ENCODE measurements around the gene ZNF619.

ZNF619 gene

DNA sequence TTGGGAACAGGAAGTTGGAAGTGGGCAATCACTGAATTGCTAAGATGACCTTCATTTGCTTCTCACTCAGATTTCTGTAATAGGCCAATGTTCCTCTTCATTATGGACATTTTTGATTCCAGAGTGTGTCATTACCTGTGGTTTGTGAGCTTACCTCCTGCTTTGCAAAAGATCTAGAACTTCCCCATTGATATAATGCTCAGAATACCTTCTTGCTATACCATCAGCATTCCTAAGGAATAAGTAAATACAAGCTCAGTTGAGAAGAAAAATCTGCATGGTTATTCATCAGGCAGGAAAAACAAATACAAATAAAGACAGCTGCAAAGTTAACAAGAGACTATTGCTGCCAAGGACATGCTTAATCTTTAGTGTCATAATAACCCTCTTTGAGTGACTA is 25.4 kb upstream of the ZNF619 start:
- in situ Hi-C loops (cut with HindIII; ENCODE audit: low sequenced_read_pairs): no loop called here
- H3K4me3 ChIP-seq (ENCODE audit: low read depth, low read length): no peak overlapping the region
- TF ChIP-seq CTCF (IDR thresholded peaks at IDR 0.05; ENCODE audit: low read depth, low read length, missing control alignments): no peak
- DNase-seq (ENCODE audit: low read depth): no peak

- no peak for DNase-seq (ENCODE audit: low read depth)
- in situ Hi-C loops (cut with HindIII; ENCODE audit: low sequenced_read_pairs): no loop called here
- TF ChIP-seq CTCF (IDR thresholded peaks at IDR 0.05; ENCODE audit: low read depth, low read length, missing control alignments): no peak
- peak overlapping the region; percentile 70 for H3K4me3 ChIP-seq (ENCODE audit: low read depth, low read length)
These were observed 24.9 kb upstream of the ZNF619 start for GRCh38 chr3:40452057-40452456.

GRCh38 chr3:40452562-40452875 is 24.4 kb upstream of the ZNF619 start:
- H3K4me3 ChIP-seq (ENCODE audit: low read depth, low read length): peak overlapping the region; percentile 70
- in situ Hi-C loops (cut with HindIII; ENCODE audit: low sequenced_read_pairs): no loop called here
- TF ChIP-seq CTCF (IDR thresholded peaks at IDR 0.05; ENCODE audit: low read depth, low read length, missing control alignments): no peak
- no peak for DNase-seq (ENCODE audit: low read depth)

GRCh38 chr3:40452876-40453730 is 23.8 kb upstream of the ZNF619 start:
- in situ Hi-C loops (cut with HindIII; ENCODE audit: low sequenced_read_pairs): no loop called here
- H3K4me3 ChIP-seq (ENCODE audit: low read depth, low read length): peak overlapping the region; percentile 70
- no peak for TF ChIP-seq CTCF (IDR thresholded peaks at IDR 0.05; ENCODE audit: low read depth, low read length, missing control alignments)

DNA sequence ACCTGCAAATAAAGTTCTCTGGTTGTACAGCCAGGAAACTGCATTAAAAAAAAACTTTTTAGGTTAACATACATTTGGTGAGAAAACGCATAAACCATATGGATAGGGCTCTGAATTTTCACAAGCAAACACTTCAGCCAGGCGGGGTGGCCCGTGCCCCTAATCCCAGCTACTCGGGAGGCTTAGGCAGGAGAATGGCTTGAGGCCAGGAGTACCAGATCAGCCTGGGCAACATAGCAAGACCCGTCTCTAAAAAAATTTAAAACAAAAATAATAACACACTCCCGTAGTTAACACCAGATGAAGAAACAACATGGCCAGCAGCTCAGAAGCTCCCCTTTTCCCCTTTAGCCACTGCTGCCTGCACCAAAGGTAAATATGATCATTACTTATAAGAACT is 23.0 kb upstream of the ZNF619 start:
- TF ChIP-seq CTCF (IDR thresholded peaks at IDR 0.05; ENCODE audit: low read depth, low read length, missing control alignments): no peak
- in situ Hi-C loops (cut with HindIII; ENCODE audit: low sequenced_read_pairs): no loop called here
- peak overlapping the region; percentile 70 for H3K4me3 ChIP-seq (ENCODE audit: low read depth, low read length)
- DNase-seq (ENCODE audit: low read depth): no peak

More at GRCh38 chr3:40452876-40453730, 23.8 kb upstream of the ZNF619 start:
- peak; percentile 97 for DNase-seq (ENCODE audit: low read depth)

DNA sequence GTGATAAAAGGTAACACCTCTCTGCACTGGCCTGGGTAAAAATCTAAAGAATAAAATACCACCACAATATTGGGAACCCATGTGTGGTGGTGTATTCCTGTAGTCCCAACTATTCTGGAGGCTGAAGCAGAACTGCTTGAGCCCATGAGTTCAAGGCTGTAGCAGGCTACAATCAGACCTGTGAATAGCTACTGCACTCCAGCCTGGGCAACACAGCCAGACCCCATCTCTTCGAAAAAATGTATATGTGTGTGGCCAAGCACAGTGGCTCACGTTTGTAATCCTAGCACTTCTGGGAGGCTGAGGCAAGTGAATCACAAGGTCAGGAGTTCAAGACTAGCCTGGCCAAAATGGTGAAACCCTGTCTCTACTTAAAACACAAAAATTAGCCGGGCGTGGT is 21.6 kb upstream of the ZNF619 start:
- H3K4me3 ChIP-seq (ENCODE audit: low read depth, low read length): no peak overlapping the region
- no peak for DNase-seq (ENCODE audit: low read depth)
- in situ Hi-C loops (cut with HindIII; ENCODE audit: low sequenced_read_pairs): no loop called here
- no peak for TF ChIP-seq CTCF (IDR thresholded peaks at IDR 0.05; ENCODE audit: low read depth, low read length, missing control alignments)

Data from astrocyte of the cerebellum (primary cell).